SK-N-SH treated with all-trans-retinoic acid at 6 μM for 48 hours (cell line): ENCODE results near the gene TIMM10.

Experiments used
- ARNTL ChIP-seq: fragments of 450-650 bp; formaldehyde crosslinking; IDR thresholded peaks from 2 replicates; pipeline ENCODE4 v1.5.0; 2020; ENCODE audit warnings: low read depth, mild to moderate bottlenecking, moderate library complexity, borderline replicate concordance
- ESRRG ChIP-seq: fragments of 250-450 bp; sonication (Bioruptor Pico); IDR thresholded peaks from 2 replicates; pipeline ENCODE4 v1.6.1; 2021; ENCODE audit warnings: mild to moderate bottlenecking
- GLIS3 ChIP-seq: fragments of 250-450 bp; sonication (Bioruptor Pico); IDR thresholded peaks from 2 replicates; pipeline ENCODE4 v1.5.0; 2020; ENCODE audit warnings: mild to moderate bottlenecking, moderate library complexity
- OSR1 ChIP-seq: fragments of 250-450 bp; sonication (Bioruptor Pico); IDR thresholded peaks from 2 replicates; pipeline ENCODE4 v1.8.0; 2022; ENCODE audit warnings: moderate library complexity, mild to moderate bottlenecking, inconsistent platforms
- RARB ChIP-seq: fragments of 250-450 bp; sonication (Bioruptor Pico); IDR thresholded peaks from 2 replicates; pipeline ENCODE4 v1.8.0; 2021; ENCODE audit warnings: mild to moderate bottlenecking, moderate library complexity
- ZFP3 ChIP-seq: fragments of 250-450 bp; sonication (Bioruptor Pico); IDR thresholded peaks from 2 replicates; pipeline ENCODE4 v1.5.0; 2020; ENCODE audit warnings: mild to moderate bottlenecking, moderate library complexity
- ZFP30 ChIP-seq: fragments of 450-650 bp; formaldehyde crosslinking; IDR thresholded peaks from 2 replicates; pipeline ENCODE4 v1.5.0; 2022; ENCODE audit warnings: mild to moderate bottlenecking, moderate library complexity
- ZNF565 ChIP-seq: fragments of 450-650 bp; formaldehyde crosslinking; conservative IDR thresholded peaks from 2 replicates; pipeline ENCODE4 v1.5.0; 2020; ENCODE audit warnings: low read depth, mild to moderate bottlenecking, moderate library complexity
- TF ChIP-seq, protein P1 (sequence below): fragments of 250-450 bp; sonication (Bioruptor Pico); IDR thresholded peaks from 2 replicates; pipeline ENCODE4 v1.8.0; 2020; ENCODE audit warnings: mild to moderate bottlenecking, moderate library complexity, borderline replicate concordance
- TF ChIP-seq, protein P2 (sequence below): fragments of 250-450 bp; sonication (Bioruptor Pico); IDR thresholded peaks from 2 replicates; pipeline ENCODE4 v1.8.0; 2021; ENCODE audit warnings: low read depth, mild to moderate bottlenecking, moderate library complexity, borderline replicate concordance

DNA sequence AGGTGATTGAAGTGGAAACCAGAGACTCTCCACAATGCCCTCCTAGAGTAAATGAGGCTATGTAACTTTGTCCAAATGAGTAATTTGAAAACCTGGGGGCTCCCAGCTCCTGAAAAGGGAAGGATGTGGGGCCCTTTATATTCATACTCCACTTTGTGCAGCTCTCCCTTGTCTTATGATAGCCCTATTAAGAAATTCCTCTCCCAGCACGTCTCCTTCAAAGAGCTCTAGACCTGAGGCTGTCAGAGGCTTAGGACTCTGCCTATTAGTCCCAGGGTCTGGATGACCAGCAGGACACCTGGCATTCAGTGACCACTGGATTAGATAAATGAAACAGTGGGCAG lies 17.1 kb downstream of the TIMM10 start:
- TF ChIP-seq OSR1 (no peak), RARB (CRISPR knock-in tag) (no peak), ZFP30 (CRISPR knock-in tag) (no peak), ZNF565 (no peak), ARNTL (CRISPR knock-in tag) (no peak), ZFP3 (CRISPR knock-in tag) (no peak), GLIS3 (CRISPR knock-in tag) (no peak), ESRRG (CRISPR knock-in tag) (no peak)
- TF ChIP-seq, protein P1, sequence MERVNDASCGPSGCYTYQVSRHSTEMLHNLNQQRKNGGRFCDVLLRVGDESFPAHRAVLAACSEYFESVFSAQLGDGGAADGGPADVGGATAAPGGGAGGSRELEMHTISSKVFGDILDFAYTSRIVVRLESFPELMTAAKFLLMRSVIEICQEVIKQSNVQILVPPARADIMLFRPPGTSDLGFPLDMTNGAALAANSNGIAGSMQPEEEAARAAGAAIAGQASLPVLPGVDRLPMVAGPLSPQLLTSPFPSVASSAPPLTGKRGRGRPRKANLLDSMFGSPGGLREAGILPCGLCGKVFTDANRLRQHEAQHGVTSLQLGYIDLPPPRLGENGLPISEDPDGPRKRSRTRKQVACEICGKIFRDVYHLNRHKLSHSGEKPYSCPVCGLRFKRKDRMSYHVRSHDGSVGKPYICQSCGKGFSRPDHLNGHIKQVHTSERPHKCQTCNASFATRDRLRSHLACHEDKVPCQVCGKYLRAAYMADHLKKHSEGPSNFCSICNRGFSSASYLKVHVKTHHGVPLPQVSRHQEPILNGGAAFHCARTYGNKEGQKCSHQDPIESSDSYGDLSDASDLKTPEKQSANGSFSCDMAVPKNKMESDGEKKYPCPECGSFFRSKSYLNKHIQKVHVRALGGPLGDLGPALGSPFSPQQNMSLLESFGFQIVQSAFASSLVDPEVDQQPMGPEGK (CRISPR knock-in tag) = no peak
- TF ChIP-seq, protein P2, sequence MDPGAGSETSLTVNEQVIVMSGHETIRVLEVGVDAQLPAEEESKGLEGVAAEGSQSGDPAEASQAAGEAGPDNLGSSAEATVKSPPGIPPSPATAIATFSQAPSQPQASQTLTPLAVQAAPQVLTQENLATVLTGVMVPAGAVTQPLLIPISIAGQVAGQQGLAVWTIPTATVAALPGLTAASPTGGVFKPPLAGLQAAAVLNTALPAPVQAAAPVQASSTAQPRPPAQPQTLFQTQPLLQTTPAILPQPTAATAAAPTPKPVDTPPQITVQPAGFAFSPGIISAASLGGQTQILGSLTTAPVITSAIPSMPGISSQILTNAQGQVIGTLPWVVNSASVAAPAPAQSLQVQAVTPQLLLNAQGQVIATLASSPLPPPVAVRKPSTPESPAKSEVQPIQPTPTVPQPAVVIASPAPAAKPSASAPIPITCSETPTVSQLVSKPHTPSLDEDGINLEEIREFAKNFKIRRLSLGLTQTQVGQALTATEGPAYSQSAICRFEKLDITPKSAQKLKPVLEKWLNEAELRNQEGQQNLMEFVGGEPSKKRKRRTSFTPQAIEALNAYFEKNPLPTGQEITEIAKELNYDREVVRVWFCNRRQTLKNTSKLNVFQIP (CRISPR knock-in tag) = no peak
